IMR-90 (cell line): Measurements from ENCODE around the gene NT5C.

Experiments
- BHLHE40 ChIP-seq: fragments of 150-350 bp; IDR thresholded peaks from 2 replicates; pipeline ENCODE4 v1.6.1; 2016; ENCODE audit warnings: mild to moderate bottlenecking, low read depth, low read length
- CEBPB ChIP-seq: IDR thresholded peaks from 2 replicates; pipeline ENCODE4 v1.6.1; 2012; ENCODE audit warnings: low read depth, low read length, improper control_type of control experiment
- FOS ChIP-seq: fragments of 150-350 bp; IDR thresholded peaks from 2 replicates; pipeline ENCODE4 v1.6.1; 2016; ENCODE audit warnings: low read depth, low read length
- MAFK ChIP-seq: IDR thresholded peaks from 2 replicates; pipeline ENCODE4 v1.6.1; 2012; ENCODE audit warnings: low read depth, low read length, improper control_type of control experiment
- MXI1 ChIP-seq: IDR thresholded peaks from 2 replicates; pipeline ENCODE4 v1.6.1; 2012; ENCODE audit warnings: low read depth, mild to moderate bottlenecking, low read length, moderate library complexity, borderline replicate concordance
- NFE2L2 ChIP-seq: fragments of 150-350 bp; IDR thresholded peaks from 2 replicates; pipeline ENCODE4 v1.6.1; 2016; ENCODE audit warnings: low read depth, mild to moderate bottlenecking, low read length
- POLR2A ChIP-seq: IDR thresholded peaks from 2 replicates; pipeline ENCODE4 v1.6.1; 2012; ENCODE audit warnings: mild to moderate bottlenecking, low read depth, low read length
- RAD21 ChIP-seq: IDR thresholded peaks from 2 replicates; pipeline ENCODE4 v1.6.1; 2012; ENCODE audit warnings: low read length, improper control_type of control experiment
- RFX5 ChIP-seq: IDR thresholded peaks from 2 replicates; pipeline ENCODE4 v1.8.0; 2012; ENCODE audit warnings: low read depth, mild to moderate bottlenecking, low read length, moderate library complexity
- SMC3 ChIP-seq: fragments of 150-350 bp; IDR thresholded peaks from 2 replicates; pipeline ENCODE4 v1.6.1; 2016; ENCODE audit warnings: low read depth, mild to moderate bottlenecking, antibody characterized with exemption, low read length, moderate library complexity
- TF ChIP-seq, protein P1 (sequence below): conservative IDR thresholded peaks from 2 replicates; pipeline ENCODE4 v1.5.1; 2012; ENCODE audit warnings: mild to moderate bottlenecking, low read depth, low read length, improper control_type of control experiment
- TF ChIP-seq, protein P2 (sequence below): fragments of 150-350 bp; IDR thresholded peaks from 2 replicates; pipeline ENCODE4 v1.6.1; 2016; ENCODE audit warnings: low read depth, mild to moderate bottlenecking, low read length, moderate library complexity, borderline replicate concordance
- TF ChIP-seq, protein P3 (sequence below): fragments of 150-350 bp; IDR thresholded peaks from 2 replicates; pipeline ENCODE4 v1.6.1; 2017; ENCODE audit warnings: mild to moderate bottlenecking, antibody characterized with exemption, low read length, low read depth

DNA sequence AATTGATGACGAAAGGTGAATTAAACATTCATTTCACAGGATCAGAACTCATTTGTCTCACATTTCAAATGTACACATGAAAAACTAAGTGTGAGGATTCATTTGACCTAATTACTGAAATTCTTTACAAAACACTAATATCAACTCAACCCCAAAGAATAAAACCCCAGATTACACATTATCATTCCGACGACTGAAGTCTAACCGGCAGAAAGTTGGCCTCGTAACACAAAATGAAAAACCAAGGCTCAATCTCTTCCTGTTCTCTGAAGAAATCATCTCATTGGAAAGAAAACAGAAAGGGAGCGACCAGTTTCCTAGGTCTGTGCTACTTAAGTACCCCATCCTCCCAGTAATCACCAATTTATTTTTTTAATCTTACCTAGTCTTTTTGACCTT is 21.0 kb upstream of the NT5C start:
- TF ChIP-seq POLR2A, result no peak
- TF ChIP-seq, protein P1, sequence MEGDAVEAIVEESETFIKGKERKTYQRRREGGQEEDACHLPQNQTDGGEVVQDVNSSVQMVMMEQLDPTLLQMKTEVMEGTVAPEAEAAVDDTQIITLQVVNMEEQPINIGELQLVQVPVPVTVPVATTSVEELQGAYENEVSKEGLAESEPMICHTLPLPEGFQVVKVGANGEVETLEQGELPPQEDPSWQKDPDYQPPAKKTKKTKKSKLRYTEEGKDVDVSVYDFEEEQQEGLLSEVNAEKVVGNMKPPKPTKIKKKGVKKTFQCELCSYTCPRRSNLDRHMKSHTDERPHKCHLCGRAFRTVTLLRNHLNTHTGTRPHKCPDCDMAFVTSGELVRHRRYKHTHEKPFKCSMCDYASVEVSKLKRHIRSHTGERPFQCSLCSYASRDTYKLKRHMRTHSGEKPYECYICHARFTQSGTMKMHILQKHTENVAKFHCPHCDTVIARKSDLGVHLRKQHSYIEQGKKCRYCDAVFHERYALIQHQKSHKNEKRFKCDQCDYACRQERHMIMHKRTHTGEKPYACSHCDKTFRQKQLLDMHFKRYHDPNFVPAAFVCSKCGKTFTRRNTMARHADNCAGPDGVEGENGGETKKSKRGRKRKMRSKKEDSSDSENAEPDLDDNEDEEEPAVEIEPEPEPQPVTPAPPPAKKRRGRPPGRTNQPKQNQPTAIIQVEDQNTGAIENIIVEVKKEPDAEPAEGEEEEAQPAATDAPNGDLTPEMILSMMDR, result no peak
- no peak for TF ChIP-seq BHLHE40
- TF ChIP-seq RFX5, result no peak
- no peak for TF ChIP-seq NFE2L2
- no peak for TF ChIP-seq SMC3
- TF ChIP-seq, protein P2, sequence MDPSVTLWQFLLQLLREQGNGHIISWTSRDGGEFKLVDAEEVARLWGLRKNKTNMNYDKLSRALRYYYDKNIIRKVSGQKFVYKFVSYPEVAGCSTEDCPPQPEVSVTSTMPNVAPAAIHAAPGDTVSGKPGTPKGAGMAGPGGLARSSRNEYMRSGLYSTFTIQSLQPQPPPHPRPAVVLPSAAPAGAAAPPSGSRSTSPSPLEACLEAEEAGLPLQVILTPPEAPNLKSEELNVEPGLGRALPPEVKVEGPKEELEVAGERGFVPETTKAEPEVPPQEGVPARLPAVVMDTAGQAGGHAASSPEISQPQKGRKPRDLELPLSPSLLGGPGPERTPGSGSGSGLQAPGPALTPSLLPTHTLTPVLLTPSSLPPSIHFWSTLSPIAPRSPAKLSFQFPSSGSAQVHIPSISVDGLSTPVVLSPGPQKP, result no peak
- no peak for TF ChIP-seq RAD21
- TF ChIP-seq MAFK, result no peak
- no peak for TF ChIP-seq FOS
- TF ChIP-seq CEBPB, result no peak
- no peak for TF ChIP-seq MXI1
- TF ChIP-seq, protein P3, sequence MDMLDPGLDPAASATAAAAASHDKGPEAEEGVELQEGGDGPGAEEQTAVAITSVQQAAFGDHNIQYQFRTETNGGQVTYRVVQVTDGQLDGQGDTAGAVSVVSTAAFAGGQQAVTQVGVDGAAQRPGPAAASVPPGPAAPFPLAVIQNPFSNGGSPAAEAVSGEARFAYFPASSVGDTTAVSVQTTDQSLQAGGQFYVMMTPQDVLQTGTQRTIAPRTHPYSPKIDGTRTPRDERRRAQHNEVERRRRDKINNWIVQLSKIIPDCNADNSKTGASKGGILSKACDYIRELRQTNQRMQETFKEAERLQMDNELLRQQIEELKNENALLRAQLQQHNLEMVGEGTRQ, result no peak
